GM18870 (cell line): Measurements from ENCODE around the gene TEX26.
"Not testable (repeated sequence)": the region's sequence is repeated elsewhere in the genome, so short reads cannot be mapped to it uniquely, and the experiment has no call there.

ENCODE experiments used
- ATAC-seq: cut with Tn5 transposase; IDR thresholded peaks from one replicate; pipeline ENCODE4 v1.9.1; 2021; ENCODE audit warnings: moderate library complexity; ENCODE audit not compliant: unreplicated experiment

The TEX26 gene

DNA sequence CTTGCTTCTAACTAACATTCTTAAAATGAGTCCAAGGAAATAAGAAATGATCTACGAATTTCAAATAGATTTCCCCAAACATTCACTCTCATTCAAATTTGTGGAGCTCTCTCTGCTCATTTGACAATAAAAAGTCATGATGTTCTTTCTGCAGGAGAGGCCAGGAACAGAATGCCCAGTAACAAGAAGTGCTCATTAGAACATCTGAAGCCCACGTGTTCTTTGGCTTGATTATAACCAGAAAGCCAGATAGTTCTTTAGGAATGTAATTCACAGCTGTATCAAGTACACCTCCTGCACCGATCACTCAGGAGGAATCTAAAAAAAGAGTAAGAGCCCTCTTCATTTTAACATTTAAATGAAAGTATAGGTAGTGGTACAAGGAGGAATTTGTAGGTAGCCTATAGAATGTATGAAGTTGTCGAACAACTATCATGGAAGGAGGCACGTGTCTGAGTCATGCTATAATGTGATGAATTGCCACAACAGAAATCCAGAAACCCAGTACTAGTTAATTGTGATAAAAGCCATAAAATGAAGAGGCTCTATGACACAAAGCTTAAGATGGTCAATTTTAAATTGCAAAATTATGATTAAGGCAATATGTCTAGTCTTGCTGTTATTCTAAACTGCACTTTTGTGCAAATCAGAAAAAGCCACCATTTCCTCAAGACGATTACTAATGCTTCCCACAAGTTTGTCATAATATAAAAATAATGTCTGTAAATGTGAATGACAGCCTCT is 13.6 kb upstream of the TEX26 start:
- no peak for ATAC-seq

DNA sequence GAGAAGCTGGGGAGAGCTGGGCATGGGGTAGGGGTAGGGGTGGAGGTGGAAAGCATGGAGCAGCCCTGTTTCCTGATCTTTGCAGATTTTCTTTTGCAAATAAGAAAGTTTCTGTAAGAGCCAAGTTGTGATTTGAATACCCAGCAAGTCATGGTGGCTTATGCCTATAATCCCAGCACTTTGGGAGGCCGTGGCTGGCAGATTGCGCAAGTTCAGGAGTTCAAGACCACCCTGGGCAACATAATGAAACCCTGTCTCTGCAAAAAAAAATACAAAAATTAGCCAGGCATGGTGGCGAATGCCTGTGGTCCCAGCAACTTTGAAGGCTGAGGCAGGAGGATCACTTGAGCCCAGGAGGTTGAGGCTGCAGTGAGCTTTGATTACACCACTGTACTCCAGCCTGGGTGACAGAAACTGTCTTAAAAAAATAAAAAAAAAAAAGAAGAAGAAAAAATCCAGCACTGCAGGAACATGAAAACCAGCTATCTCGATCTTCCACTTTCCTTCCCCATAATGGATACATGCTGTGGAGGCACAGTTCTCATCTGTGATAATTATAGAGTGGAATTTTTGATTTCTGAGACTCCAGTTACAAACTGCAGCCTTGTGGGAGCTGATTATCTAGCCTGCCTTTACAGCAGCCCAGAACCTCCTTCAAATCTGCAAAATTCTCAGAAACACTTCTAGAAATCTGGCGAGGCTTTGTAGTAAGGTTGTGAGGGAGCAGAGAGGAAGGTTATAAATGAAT is 12.1 kb upstream of the TEX26 start:
- no peak for ATAC-seq

DNA sequence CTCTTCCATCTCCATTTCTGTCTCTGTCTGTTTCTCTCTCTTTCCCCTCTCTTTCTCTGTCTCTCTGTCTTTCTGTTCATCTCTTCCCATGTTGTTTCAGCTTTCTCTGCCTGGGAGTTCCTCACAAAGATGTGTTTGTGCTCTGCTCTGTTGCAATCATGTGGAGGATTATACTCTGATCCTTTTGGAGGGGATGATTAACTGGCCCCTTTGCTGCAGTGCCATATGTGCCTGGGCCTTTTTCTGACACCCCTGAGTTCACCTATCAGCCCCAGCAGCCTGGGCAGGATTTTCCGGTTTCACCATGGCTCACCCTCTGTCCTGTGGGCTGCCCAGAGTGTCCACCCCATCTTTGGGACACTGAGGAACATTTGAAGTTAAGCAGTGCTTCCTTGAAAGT is 9.0 kb upstream of the TEX26 start:
- no peak for ATAC-seq

DNA sequence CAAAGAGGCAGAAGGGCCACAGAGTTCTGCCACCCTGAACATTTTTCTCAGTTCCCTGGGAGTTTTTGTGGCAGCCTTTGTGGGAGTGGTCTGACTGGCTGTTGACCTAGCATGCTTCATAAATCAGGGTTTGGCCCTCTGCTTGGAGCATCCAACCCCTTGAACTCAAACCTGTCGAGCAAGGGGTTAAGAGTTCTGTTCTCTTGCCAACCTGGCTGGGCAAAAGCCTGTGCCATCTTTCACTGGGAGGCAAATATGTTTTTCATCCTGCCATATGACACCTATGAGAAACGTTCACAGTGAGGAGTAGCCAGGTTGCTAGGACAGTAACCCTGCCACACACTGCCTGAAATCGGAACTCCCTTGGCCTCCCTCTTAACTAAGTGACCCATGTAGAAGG is 7.7 kb upstream of the TEX26 start:
- no peak for ATAC-seq

DNA sequence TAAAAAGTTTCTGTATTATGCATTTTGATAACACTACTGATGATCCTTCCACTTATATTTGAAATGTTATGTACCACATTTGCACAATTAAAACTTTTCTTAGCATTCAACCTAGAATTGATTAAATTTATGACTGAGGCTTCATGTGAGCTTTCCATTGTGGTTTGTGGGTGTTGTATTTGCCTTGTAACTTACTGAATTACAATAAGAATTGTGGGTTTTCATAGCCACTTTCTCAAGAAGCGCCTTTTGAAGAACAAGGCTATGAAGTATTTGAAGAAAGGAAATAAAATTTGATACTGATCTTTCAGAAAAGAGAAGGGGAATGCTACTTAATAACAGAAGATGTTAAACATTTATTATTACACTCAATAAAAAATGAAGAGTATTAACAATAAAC is 7.0 kb upstream of the TEX26 start:
- no peak for ATAC-seq

DNA sequence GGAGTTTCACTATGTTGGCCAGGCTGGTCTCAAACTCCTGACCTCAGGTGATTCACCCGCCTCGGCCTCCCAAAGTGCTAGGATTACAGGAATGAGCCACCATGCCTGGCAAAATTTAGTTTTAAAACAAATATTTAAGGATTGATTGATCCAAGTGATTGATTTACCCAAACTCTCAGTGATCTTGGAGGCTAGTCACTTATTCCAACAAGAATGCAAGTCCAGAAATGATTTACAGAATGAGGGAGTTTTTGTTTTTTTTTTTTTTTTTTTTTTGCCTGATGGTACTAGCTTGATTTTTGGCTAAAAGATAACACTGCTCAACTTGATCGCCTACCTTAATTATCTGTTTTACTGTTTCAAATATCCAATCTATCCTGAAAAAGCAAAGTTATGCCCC is 5.7 kb upstream of the TEX26 start:
- no peak for ATAC-seq

DNA sequence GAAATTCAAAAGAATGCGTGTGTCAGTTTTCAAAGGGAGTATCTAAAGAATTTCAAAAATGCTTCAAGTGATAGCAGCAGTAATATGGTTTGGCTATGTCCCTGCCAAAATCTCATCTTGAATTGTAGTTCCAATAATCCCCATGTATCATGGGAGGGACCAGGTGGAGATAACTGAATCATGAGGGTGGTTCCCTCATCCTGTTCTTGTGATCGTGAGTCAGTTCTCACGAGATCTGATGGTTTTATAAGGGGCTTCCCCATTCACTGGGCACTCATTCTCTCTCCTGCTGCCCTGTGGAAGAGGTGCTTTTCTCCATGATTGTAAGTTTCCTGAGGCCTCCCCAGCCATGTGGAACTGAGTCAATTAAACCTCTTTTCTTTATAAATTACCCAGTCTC is 5.3 kb upstream of the TEX26 start:
- not testable (repeated sequence) for ATAC-seq

DNA sequence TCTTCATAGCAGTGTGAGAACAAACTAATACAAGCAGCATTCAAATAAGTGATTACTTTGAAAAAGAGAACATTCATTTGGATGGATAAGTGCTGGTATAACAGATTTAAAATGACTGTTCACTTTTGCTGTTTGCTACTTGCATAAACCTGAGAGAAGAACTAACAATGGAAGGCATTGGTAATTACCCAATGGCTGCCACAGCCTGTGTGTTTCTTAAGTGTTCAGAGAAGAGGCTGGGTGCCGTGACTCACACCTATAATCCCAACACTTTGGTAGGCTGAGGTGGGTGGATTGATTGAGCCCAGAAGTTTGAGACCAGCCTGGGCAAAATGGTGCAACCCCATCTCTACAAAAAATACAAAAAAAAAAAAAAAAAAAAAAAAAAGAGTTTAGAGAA is 4.9 kb upstream of the TEX26 start:
- ATAC-seq, result no peak

DNA sequence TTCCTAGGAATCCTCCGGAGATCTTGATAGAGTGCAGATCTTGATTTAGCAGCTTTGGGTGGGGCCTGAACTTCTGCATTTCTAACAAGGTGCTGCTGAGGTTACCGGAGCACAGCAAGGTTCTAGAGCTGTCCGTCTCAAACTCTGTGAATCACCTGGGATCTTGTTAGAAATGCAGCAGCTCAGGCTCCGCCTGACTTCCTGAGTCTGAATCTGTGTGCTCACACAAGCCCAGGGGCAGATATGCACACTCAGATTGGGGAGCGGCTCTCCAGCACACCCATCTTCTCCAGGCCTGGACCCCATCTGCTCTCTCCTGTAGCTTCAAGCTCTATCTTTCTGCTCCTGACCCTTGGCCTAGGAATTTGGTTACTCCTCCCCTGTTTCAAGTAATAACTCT is 3.5 kb upstream of the TEX26 start:
- no peak for ATAC-seq

DNA sequence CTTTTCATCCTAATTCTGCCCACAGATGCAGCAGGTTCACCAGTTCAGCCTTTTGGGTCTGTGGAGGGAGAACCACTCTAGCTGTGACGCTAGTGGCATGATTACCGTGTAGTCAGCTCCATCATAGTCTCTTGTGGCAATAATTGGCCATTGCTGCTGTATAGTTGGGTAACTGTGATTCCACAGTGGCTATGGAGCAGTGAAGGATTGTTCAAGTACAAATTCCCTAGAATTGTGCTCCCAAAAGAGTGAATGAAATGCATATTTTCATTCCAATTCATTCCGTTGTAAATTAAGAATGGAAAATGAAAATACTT is 856 bp downstream of the TEX26 start:
- no peak for ATAC-seq

DNA sequence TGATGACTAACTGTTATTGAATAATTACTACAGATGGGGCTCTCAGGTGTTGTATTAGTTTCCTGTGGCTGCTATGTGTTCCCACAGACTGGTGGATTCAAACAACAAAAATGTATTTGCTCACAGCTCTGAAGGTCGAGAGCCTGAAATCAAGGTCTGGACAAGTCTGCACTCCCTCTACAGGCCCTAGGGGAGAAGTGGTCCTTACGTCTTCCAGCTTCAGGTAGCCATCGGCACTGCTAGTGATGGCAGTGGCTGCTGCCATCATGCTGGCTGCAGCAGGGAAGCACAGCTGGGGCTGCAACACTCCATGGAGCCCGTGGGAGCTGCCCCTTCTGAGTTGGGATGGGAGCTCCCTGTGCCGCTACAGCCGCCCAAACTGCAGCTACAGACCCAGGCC is 1.9 kb downstream of the TEX26 start:
- no peak for ATAC-seq

DNA sequence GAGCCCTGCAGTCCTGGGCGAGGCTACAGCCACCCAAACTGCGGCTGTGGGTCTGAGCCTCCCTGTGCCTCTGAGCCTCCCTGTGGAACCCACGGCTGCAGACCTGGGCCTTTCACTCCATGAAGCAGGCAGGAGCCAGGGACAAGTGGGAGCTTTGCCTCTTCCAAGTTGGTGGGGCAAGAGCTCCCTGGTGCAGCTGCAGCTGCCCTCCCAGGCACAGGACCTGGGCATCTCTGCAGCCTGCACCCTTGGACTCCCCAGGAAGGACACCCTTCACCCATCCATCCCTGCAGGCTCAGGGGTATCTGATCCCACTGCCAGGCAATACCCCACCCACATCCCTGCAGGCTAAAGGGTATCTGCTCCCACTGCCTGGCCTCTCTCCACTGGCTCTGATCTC is 2.3 kb downstream of the TEX26 start:
- no peak for ATAC-seq

DNA sequence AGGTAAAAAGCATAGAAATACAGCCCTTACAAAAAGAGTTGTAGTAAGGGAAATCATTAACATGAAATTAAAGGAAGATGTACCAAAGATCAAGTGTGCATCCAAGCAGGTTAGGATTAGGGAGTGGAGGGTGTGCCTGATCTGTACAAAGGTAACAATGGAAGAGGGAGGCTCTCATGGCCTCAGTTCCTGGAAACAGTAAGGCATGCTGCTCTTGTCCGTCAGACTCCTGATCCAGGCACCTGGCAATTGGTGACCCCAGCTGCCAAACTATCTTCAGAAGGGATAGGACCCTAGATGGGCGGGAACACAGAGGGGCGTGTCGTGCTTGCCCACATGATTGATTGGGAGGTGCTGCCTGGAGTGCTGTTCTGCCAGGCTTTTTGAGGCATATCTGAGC is 4.5 kb downstream of the TEX26 start:
- ATAC-seq, result no peak

DNA sequence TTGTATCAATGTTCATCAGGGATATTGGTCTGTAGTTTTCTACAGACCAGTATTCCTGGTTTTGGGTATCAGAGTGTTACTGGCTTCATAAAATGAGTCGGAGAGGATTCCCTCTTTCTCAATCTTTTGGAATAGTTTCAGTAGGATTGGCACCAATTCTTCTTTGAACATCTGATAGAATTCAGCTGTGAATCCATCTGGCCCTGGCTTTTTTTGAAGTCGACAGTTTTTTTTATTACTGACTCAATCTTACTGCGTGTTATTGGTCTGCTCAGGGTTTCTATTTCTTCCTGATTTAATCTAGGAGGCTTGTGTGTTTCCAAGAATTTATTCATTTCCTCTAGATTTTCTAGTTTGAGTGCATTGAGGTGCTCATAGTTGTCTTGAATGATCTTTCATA is 11.4 kb downstream of the TEX26 start:
- ATAC-seq, result no peak

DNA sequence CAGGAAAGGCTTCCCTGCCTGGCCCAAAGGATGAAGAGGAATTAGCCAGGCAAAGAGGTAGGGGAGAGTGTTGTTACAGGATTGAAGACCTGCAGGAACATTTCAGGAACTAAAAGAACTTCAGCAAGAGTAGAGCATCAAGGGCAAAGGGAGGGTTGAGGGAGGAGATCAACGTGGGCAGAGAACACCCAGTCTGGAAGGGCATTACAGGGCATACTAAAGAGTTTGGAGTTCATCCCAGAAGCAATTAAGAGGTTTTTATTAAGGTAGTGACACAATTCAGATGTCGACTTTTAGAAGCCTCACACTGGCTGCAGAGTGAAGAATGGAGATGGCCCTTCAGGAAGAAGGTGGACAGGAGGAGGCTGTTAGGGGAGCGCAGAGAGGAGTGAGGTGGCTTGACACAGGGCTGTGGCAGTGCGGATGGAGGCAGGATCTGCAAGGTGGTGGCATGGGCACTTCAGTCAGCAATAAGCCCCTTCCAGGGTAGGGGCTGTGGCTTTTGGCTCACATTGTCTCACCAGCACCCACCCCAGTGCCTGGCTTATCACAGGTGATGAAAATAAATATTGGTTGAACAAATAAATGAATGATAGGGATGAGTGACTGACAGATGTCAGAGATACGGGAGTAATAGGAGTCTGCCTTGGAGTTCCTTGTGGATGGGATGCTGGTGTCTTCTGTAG is 24.9 kb downstream of the TEX26 start:
- ATAC-seq, result no peak

DNA sequence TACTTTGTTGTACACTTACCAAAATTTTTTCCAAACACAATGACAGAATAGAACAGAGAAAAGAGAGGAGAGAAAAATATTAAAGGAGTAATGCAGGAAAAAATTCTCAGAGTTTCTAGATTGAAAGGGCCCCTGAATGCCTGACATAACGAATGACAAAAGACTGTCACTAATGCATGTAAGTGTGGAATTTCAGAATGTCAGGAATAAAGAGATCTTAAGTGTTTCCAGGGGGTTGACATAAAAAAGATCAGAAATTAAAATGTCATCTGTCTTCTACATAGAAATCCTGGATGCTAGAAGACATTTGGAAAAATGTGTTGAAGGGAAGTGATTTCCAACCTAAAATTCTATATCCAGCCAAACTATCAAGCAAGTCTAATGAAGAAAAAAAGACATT is 27.2 kb downstream of the TEX26 start:
- no peak for ATAC-seq

DNA sequence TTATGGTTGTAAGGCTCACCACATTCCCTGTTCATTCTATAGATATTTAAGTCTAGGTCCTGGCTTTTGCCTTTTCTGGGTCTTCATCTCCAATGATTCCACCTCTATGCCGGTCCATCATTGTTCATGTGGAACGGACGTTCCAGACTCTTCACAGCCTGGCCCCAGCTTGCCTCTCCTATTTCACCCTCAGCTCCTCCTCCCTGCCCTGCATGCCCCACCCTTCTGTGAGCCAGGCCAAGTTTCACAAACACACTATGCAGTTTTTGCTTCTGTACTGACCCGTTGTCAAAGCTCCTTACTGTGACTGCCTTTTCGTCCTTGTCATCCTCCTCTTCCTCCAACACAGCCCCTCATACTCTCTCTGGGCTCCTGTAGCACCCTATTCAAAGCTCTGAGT is 31.3 kb downstream of the TEX26 start:
- no peak for ATAC-seq

DNA sequence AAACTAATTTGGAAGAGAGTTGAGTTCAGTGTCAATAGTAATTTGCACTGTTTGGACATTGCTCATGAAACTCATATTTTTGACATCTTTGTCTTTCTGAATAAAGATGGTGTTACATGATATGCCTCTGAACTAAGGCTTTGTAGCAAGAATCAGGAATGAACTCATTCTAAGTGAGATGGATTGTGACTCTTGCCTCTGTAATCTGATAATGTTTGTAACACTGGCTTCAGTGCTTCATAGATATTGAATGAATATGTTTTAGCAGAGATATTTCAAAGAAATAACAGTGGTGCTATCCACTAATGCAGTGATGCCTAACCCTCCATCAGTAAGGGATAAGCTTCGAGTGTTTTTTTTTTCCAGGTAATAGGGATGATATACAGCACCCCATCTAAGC is 32.9 kb downstream of the TEX26 start:
- no peak for ATAC-seq

DNA sequence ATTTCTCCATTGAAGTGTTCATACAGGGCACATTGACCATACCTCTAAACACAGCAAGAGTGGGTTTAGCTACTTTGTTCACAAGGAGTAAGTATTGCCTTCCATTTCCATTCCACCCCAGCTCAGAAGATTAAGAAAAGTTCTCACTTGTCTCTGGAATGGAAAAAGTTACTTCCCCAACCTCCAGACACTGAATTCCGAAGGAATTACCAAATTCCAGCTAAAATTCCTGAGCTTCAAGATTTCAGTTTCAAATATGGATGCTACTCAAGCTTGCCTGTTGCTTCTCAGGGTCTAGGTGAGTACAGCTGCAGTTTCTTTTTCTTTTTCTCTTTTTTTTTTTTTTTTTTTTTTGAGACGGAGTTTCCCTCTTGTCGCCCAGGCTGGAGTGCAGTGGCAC is 33.6 kb downstream of the TEX26 start:
- no peak for ATAC-seq

DNA sequence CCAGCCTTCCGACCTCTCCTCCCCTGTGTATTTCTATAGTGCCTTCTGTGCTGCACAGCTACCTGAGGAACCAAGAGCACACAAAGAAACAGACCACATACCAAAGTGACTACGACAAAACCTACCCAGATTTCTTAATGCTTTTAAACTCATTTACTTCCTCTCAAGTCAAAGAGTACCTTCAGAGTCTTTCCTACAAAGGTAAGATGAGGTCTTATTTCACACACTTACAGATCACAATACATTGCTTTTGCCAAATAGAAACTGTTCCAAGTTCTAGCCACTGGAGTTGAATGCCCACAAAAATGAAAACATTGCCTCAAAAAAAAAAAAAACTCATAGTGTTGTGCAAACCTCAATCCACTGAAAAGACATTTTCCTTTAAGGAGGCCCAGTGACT is 36.4 kb downstream of the TEX26 start:
- ATAC-seq, result no peak

DNA sequence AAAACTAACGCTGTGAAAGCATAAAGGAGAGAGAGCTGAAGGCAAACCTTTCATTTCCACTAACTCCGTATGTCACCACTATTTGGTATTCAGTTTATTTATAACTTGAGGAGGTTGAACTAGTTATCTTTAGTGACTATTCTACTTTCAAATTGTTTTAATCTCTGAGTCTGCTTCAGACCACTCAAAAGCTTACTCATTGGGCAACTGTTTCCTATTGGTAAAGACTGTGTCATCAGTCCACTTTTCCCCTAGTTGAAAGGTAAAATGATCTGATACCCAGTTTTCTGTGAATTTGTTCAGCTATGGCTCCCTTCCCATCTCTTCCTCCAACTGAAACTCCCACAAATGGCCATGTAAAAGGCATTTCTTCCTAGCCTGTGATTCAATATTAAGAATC is 39.1 kb downstream of the TEX26 start:
- ATAC-seq, result no peak

DNA sequence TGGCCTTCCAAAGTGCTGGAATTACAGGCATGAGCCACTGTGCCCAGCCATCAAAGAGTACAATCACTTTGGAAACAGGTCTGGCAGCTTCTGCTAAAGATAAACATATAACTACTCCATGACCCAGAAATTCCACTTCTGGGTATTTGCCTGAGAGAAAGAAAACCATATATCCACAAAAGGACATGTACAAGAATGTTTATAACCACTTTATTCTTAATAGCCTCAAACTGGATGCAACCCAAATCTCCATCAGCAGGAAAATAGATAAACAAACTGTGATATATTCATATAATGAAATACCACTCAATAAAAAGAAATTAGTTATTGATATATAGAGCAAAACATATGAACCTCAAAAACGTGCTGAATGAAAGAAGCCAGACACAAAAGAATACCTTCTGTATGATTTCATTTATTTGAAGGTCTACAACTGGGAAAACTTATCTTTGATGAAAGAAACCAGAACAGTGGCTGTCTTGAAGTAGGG is 40.5 kb downstream of the TEX26 start:
- ATAC-seq, result no peak
